ENCODE measurements around the gene IKZF1. TPM values are rescaled to one million over a fixed set of nuclear protein-coding genes. Genes with fewer than 3 reads are reported as not detected.

The IKZF1 gene
- total RNA-seq, 1 experiment from 2014 or later = 3.7 TPM

DNA sequence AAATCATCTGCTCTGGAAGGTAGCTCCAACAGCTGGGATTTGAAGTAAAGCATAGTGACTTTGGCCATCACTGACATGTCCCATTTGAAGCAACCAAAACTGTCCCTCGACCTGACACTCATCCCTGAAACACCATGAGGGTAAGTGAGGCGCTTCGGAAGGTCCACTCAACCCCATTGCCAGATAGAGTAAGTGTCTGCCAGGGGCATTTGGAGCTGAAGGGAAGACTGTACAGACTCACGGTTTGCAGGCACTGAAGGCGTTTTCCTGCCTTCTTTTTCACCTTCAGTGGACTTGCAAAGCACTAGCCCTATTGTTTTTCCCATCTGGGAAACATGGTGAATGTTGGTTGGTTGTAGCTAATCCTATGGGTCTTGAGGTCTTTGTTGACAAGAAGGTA, 57.6 kb downstream of the IKZF1 start:
- Histone ChIP-seq H3K9me3 (ENCODE audit: low read depth, low read length, poor library complexity, severe bottlenecking) (no peaks in the 10 kb centered on the region), H3K4me3 (ENCODE audit: low read depth, low read length, poor library complexity, severe bottlenecking) (no peak overlapping the region), H3K4me1 (ENCODE audit: insufficient read depth, low read length, poor library complexity, severe bottlenecking) (no peaks in the 10 kb centered on the region), H3K36me3 (ENCODE audit: insufficient read depth, low read length, poor library complexity, severe bottlenecking) (no peaks in the 10 kb centered on the region), H3K27me3 (replicated peaks; ENCODE audit: insufficient read depth, low read depth, low read length, poor library complexity) (no peaks in the 10 kb centered on the region), H3K27ac (ENCODE audit: low read depth, low read length, poor library complexity, severe bottlenecking) (no peak overlapping the region)
- ChIA-PET CTCF (no interaction called here), POLR2A (ENCODE audit: low non-redundant PET) (no interaction called here)
- no peak for TF ChIP-seq CTCF (conservative IDR thresholded peaks at IDR 0.05; ENCODE audit: low read depth, low read length)
- no peak for TF ChIP-seq EZH2 (IDR thresholded peaks at IDR 0.05; ENCODE audit: borderline replicate concordance, low read depth, low read length, poor library complexity, severe bottlenecking)
- no TSS peak for BruUV-seq (replicated peaks)
- intact Hi-C loops (cut with micrococcal nuclease; ENCODE audit: unreplicated experiment) = no loop called here
- no peak for DNase-seq (ENCODE audit: low spot score)

GRCh38 chr7:50362712-50363282, 58.3 kb downstream of the IKZF1 start:
- H3K36me3 ChIP-seq (ENCODE audit: insufficient read depth, low read length, poor library complexity, severe bottlenecking) = no peaks in the 10 kb centered on the region
- H3K4me1 ChIP-seq (ENCODE audit: insufficient read depth, low read length, poor library complexity, severe bottlenecking) = no peaks in the 10 kb centered on the region
- no TSS peak for BruUV-seq (replicated peaks)
- no peak for TF ChIP-seq EZH2 (IDR thresholded peaks at IDR 0.05; ENCODE audit: borderline replicate concordance, low read depth, low read length, poor library complexity, severe bottlenecking)
- TF ChIP-seq CTCF (conservative IDR thresholded peaks at IDR 0.05; ENCODE audit: low read depth, low read length) = no peak
- no peaks in the 10 kb centered on the region for H3K9me3 ChIP-seq (ENCODE audit: low read depth, low read length, poor library complexity, severe bottlenecking)
- ChIA-PET CTCF (no interaction called here), POLR2A (ENCODE audit: low non-redundant PET) (no interaction called here)
- intact Hi-C loops (cut with micrococcal nuclease; ENCODE audit: unreplicated experiment) = no loop called here
- DNase-seq (ENCODE audit: low spot score) = no peak
- H3K27me3 ChIP-seq (replicated peaks; ENCODE audit: insufficient read depth, low read depth, low read length, poor library complexity) = no peaks in the 10 kb centered on the region
- H3K4me3 ChIP-seq (ENCODE audit: low read depth, low read length, poor library complexity, severe bottlenecking) = no peak overlapping the region
- H3K27ac ChIP-seq (ENCODE audit: low read depth, low read length, poor library complexity, severe bottlenecking) = no peak overlapping the region

GRCh38 chr7:50363327-50364060, 59.0 kb downstream of the IKZF1 start:
- no peak for DNase-seq (ENCODE audit: low spot score)
- no TSS peak for BruUV-seq (replicated peaks)
- H3K27ac ChIP-seq (ENCODE audit: low read depth, low read length, poor library complexity, severe bottlenecking) = no peak overlapping the region
- intact Hi-C loops (cut with micrococcal nuclease; ENCODE audit: unreplicated experiment) = no loop called here
- TF ChIP-seq CTCF (conservative IDR thresholded peaks at IDR 0.05; ENCODE audit: low read depth, low read length) (no peak), EZH2 (IDR thresholded peaks at IDR 0.05; ENCODE audit: borderline replicate concordance, low read depth, low read length, poor library complexity, severe bottlenecking) (no peak)
- no peaks in the 10 kb centered on the region for H3K27me3 ChIP-seq (replicated peaks; ENCODE audit: insufficient read depth, low read depth, low read length, poor library complexity)
- CTCF ChIA-PET = no interaction called here
- H3K4me1 ChIP-seq (ENCODE audit: insufficient read depth, low read length, poor library complexity, severe bottlenecking) = no peaks in the 10 kb centered on the region
- H3K4me3 ChIP-seq (ENCODE audit: low read depth, low read length, poor library complexity, severe bottlenecking) = no peak overlapping the region
- no peaks in the 10 kb centered on the region for H3K9me3 ChIP-seq (ENCODE audit: low read depth, low read length, poor library complexity, severe bottlenecking)
- no peaks in the 10 kb centered on the region for H3K36me3 ChIP-seq (ENCODE audit: insufficient read depth, low read length, poor library complexity, severe bottlenecking)
- POLR2A ChIA-PET (ENCODE audit: low non-redundant PET) = no interaction called here

Measured in A673 (cell line).